Stimulated activated CD8-positive, alpha-beta memory T cell treated with anti-CD3 and anti-CD28 coated beads, Interleukin-15, amount 100 ng/mL, for 24 hours (primary cell): ENCODE results near the gene IQCF6.
"Not testable (repeated sequence)": the region's sequence is repeated elsewhere in the genome, so short reads cannot be mapped to it uniquely, and the experiment has no call there.

Experiments used
- DNase-seq: peaks from one replicate; pipeline ENCODE4 v3.0.0-alpha.2; 2020; ENCODE audit warnings: low read depth

Gene IQCF6

DNA sequence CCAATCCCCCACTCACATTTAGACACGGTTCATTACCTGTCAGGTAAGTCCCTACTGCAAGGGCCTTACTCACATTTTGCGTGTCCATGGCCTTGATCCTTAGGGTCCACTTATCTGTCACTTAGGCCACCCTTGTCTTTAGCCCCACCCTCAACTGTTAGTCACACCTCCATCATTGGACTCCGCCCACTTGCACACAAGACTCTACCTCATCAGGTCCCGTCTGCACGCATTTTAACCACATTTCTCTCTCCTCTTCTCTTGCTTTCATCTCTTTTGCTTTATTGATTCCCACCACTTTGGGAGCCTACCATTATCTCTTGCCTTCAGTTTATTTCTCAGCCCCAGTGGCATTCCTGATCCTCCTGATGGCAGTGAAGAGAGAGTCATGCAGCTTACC, at the start of gene IQCF6:
IQCF6 (minus strand) TSS at position 101 of the 400 bp plus-strand sequence; CDS start at position 88, 13 bp downstream.
- DNase-seq = no peak

DNA sequence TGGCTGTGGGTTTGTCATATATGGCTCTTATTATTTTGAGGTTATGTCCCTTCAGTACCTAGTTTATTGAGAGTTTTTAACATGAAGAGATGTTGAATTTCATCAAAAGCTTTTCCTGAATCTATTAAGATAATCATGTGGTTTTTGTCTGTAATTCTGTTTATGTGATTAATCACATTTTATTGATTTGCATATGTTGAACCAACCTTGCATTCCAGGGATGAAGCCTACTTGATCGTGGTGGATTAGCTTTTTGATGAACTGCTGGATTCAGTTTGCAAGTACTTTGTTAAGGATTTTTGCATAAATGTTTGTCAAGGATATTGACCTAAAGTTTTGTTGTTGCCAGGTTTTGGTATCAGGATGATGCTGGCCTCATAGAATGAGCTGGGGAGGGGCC, 49.3 kb upstream of the IQCF6 start:
- no peak for DNase-seq

DNA sequence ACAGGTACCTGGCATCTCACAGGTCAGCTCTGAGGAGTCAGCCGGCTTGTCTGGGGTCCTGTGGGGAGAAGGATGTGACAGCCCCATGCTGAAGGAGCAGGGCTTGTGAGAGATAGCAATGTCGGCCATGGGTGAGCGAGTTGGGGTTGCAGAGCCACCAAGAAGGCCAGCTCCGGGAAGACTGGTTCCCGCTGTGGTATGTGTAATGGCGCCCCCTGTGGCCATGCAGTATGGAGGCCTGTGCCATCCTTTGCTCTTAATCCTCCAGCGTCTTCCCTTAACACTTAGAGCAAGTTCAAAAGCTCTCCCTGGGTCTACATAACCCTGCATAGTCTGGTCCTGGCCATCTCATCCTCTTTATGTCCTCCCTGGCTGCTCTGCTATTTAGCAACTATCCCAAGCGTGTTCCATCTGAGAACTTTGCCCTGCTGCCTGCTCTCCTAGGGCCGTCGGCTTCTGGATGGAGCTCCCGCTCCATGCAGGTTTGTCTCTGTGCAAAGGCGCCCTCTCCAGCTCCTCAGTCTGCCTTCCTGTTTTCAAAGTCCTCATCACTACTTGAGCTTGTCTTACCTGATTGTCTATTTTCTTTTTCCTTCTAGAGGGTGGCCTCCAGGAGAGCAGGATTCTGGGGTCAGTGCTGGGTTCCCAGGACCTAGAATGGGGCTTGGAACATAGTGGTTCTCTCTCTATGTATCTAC, 40.8 kb upstream of the IQCF6 start:
- no peak for DNase-seq

DNA sequence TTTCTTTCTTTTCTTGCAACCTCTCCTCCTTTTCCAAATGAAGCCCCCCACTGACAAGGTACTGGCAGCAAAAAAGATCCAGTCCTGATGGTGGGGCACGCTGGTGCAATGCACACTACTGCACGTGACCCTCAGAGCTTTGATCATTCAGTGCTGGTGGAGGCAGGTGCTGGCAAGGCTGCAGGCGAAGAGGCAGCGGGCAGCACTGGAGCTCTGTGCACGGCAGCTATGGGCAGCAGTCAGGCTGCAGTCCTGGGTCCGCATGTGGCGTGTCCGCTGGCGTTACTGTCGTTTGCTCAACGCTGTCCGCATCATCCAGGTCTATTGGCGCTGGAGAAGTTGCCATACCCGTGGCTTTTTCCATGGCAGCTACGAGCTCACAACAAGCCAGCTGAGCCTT, 40.1 kb upstream of the IQCF6 start:
- DNase-seq = no peak

DNA sequence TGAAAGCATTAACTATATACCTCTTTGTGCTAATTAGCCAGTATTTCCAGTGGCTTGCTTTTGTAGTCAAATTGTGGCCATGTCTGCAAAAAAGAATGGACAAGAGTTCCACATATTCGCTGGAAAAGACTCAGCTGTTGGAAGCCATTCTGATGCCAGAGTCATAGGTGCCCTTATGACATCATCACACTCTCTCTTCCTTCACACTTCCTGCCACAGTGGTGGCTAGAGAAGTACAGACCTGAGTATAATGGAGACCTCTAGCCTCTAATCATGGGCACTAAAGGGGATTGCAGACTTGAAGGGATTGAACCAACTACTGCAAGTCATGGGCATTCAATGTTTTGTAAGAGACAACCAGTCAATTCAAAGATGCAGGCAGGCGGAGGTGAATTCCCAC, 38.3 kb upstream of the IQCF6 start:
- DNase-seq = no peak

DNA sequence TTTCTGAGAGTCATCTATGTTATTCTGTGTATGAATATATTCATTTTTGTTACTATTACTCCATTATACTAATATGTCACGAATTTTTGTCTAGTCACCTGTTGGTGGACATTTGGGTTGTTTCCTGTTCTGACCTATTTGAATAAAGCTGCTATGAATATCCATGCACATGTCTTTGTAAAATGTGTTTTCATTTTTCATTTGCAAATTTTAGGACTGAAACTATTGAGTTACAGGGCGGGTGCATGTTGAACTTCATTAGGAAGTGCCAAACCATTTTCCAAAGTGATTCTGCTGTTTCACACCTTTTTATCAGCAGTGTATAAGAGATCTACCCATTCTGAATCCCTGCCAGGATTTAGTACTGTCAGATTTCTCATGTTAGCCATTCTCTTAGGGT, 37.7 kb upstream of the IQCF6 start:
- DNase-seq = no peak

DNA sequence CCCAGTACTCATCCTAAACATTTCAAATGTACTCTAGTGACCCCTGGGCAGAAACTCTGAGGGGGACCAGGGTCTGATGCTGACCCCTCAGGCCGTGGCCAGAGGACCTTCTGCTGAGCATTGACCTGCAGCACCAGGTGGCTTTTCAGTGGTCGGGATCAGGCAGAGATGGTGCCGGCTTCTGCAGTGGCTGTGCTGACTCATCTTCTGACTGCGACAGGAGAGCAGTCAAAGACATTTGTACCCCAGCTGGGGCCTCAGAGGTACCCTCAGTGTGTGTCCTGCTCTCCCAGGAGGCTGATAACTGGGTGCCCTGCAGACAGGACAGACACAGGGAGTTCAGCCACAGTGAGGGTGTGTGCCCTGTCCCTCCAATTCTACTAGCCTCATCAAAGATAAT, 36.6 kb upstream of the IQCF6 start:
- DNase-seq = no peak

DNA sequence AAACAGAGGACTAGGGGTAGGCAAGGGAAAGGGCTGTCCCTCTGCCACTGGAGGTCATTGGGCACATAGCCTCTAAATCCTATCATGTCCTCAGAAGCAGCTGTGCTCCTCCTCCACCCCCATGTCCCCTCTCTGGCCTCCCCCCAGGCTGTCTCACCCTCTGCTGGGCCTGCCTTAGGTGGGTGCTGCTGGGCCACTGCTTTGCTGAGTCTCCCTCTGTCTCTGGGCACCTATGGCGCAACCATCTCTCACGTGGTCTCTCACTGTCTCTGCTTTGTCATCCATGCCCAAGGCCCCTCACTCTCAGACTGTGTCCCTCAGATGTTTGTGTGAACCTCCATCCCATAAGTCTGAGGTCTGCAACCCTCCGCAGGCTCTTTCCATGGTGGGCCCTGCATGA, 35.0 kb upstream of the IQCF6 start:
- no peak for DNase-seq

DNA sequence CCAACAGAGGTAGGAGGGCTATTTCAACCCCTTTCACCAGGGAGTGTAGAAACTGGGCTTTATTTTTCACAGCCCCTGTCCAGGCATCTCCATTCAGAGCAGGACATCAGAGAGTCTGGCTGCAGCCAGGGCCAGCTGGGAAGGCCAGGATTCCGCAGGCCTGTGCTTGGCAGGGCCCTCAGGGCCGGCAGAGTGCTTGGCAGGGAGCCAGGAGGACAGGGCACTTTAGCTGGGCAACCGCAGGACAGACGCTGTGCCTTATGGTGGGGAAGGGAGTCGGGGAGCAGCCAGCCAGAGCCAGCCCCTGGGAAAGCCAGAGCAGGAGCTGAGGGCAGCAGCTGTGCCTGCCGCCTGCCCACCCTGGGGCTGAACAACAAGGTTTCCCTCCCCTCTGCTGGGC, 34.5 kb upstream of the IQCF6 start:
- DNase-seq = no peak

DNA sequence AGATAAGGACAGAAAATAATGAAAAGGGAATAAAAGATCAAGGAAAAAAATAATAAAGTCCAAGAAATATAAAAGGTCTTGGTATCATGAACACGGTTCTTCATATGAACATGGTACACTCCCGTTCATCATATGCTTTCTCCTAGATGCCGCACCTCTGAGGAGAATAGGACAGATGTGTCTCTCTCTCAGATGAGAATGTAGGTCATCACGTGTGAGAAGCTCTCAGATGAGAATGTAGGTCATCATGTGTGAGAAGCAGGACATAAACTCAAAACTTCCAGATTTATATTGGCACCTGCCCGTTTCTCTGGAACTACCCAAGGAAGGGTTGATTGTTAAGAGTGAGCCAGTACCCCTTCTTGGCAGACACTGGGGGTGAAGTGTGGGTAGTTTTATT, 29.9 kb upstream of the IQCF6 start:
- DNase-seq = no peak

DNA sequence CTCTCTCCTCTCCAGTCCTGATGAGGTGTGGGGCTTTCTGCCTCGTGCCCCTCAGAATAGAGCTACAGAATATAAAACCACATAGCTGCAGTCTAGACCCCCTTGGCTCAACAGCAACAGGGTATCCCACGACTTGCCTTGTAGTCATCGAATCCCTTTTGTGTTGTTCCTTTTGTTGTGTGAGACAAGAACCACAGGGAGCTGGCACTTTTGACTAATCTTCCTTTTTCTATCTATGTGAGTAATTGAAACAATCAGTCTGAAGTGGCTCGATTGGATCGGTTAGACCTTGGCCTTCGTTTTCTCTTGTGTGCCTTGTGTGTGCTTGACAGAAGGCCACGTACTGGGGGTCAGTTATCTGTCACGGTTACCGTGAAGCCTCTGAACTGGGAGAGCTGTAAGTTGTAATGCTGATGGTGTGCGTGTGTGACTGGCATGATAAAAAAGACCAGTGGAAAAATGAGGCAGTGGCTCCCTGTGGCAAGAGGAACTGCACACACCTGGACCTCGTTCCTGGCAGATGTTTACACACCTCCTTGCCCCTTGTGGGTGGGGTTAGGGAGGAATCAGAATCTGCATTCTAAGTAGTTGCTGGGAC, 23.2 kb upstream of the IQCF6 start:
- DNase-seq = no peak

DNA sequence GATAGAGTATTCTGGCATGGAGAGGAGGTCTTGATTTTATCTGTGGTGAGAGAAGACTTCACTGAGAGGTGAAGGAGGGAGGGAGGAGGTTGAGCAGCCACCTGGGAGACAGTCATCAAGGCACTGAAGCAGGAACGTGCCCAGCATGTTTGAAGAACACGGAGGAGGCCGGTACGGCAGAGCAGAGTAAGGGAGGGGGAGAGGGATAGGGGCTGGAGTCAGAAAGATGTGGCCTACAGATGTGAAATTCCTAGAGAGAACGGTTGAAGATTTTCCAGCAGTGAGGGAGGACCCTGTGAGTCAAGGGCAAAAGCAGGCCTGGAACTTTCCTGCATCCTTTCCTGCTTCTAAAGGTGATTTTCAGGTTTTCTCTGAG, 21.7 kb upstream of the IQCF6 start:
- no peak for DNase-seq

DNA sequence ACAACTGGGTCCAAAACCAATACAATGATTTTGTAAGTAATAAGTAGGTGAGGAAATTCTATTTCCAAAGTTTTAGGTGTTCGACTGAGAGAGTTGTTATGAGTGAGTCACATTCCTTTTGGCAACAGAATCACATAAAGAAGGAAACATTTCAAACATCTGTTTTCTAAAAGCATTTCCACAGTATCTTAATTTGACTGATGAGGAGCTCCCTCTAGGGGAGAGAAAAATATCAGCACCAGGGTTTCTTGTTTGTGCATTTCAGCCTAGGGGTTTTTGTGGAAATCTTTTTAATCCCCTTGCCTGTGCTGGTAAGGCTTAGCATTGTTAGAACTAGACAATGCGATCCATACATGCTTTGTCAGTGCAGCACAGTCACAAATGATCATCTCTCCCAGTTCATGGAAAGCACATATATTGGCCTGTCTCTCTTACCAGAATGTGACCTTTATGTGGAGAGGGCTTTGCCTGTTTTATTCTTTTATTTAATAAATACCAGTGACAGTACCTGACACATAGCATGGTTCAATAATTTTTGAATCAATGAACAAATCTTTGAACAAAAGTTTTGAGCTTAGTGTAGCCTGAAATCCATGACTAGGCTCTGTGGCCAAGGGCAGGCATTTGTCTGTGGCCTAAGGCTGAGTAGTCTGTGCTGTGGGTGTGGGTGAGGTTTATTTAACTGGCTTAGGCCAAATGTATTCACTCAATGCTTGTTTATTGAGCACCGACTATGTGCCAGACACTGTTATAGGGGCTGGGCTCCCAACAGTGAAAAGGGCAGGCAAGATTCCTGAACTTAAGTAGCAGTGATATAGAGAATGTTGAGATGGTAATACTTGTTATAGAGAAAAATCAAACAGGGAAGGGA, 21.1 kb upstream of the IQCF6 start:
- DNase-seq = no peak

DNA sequence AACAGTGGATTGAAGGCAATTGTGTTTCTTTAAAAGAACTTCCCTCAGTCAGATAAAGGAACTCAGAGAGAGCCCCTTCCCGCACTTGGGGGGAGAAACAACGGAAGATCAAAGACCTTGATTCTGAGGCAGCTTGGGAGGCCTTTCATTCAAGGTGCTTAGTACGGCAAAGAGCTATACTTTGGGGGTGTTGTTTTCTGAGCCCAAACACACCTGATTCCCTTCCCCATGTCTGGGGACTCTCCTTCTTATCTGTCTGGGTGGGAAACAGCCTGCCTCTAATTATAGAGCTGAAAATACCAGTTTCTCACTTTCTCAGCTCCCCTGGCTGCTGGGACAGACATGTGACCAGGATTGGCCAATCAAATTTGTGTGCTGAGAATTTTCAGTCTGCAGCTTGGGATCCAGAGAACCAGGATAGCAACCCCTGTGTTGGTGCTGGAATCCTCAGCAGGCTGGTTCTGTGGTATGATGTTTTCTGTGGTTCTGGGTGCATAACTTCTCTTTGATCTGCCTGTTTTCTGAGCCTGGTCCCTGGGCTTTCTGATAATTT, 19.4 kb upstream of the IQCF6 start:
- no peak for DNase-seq

DNA sequence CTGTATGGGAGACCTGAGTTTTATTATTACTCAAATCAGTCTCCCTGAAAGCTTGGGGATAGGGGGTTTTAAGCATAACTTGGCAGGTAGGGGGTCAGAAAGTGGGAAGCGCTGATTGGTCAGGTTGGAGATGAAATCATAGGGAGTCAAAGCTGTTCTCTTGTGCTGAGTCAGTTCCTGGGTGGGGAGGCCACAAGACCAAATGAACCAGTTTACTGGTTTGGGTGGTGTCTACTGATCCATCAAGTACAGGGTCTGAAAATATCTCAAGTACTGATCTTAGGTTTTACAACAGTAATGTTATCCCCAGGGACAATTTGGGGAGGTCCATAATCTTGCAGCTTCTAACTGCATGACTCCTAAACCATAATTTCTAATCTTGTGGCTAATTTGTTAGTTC, 17.8 kb upstream of the IQCF6 start:
- DNase-seq = no peak

DNA sequence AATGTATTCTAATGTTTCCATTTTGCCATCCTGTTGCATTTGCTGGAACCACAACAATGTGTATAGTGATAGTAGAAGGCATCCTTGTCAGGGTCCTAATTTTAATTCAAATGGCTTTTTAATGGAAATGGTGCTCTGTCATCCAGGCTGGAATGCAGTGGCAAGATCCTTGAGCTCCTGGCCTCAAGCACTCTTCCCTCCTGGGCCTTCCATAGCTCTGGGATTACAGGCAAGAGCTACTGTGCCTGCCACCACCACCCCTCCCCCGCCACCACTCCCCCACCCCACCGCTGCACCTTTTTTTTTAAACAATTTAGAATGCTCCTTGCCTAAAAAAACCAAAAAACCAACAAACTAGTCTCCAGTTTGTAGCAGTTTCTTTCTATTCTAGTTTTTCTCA, 15.2 kb upstream of the IQCF6 start:
- DNase-seq = no peak

DNA sequence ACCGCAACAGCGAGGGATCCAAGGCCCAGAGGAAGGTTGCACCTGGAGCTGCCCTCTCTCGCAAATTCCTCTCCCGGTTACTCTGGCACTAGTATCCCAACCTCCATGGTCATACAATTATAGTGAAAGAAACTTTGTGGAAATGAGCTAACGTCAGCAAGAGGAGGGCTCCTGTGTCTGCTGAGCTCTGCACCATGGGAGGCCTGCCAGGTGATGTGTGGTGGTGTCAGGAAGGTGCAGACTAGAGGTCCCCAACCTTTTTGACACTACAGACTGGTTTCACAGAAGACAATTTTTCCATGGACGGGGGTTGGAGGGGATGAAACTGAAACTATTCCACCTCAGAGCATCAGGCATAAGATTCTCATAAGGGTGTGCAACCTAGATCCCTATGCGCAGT, 13.2 kb upstream of the IQCF6 start:
- no peak for DNase-seq

DNA sequence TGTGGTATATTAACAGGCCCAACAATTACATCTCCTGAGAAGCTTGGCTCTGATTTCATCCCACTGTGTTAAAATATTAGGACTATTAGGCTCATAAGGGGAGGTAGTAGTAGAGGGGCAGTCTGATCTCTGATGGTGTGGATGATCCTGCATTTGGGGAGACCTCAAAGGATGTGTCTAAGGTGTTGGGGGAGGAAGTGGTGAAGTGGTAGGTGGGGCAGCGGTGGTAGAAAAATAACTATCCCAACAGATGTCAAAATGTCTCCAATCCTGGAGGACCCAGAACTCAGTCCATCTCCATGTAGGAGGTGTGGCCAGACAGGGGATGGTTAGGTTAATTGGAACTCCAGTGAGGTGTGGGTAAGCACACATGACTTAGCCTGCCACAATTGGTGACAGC, 10.4 kb upstream of the IQCF6 start:
- no peak for DNase-seq

DNA sequence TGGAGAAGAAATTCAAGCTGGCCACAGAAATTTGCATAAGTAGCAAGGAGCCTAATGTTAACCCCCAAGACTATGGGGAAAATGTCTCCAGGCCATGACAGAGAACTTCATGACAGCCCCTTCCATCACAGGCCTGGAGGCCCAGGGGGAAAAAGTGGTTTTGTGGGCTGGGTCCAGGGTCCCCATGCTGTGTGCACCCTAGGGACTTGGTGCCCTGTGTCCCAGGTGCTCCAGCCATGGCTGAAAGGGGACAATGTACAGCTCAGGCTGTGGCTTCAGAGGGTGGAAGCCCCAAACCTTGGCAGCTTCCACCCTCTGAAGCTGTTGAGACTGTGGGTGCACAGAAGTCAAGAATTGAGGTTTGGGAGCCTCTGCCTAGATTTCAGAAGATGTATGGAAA, 8.5 kb upstream of the IQCF6 start:
- DNase-seq = not testable (repeated sequence)

DNA sequence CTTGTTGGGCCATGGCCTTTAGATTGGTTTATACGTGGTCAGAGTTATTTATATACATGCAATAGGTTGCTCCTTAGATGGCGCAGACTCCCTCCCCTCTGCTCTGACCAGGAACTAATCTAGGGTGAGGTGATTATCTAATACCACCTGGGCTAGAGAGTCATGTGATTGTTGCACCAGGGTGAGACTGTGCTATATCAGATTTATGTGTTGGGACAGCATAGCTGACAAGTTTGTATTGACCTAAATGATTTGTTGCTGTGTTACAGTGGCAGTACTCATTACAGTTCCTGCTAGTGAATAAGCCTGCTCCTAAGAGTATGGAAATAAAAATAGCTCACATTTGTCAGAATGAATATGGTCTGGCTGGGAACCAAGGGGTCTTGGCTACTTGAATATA, 7.2 kb upstream of the IQCF6 start:
- DNase-seq = no peak

DNA sequence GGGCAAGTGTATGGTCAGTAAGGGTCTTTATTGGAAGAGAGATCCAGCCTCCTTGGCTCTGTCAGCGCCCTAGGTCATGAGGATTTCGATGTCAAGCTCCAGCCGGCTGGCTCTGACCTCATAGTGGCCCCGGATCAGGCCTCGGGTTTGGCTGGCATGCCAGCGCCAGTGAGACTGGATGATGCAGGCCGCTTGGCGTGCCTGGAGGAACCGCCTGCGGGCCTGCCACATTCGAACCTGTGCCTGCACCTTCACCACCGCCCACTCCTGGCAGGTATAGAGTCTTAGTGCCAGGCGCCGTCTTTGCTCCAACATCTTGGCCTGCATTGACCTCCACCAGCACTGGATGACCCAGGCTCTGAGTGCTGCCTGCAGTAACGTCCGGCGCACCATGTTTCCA, 483 bp downstream of the IQCF6 start:
- no peak for DNase-seq

DNA sequence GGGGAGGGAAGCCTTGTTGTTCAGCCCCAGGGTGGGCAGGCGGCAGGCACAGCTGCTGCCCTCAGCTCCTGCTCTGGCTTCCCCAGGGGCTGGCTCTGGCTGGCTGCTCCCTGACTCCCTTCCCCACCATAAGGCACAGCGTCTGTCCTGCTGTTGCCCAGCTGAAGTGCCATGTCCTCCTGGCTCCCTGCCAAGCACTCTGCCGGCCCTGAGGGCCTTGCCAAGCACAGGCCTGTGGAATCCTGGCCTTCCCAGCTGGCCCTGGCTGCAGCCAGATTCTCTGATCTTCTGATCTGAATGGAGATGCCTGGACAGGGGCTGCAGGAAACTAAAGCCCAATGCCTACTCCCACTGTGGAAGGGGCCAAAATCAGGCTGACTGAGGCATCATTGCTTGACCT, 1.1 kb downstream of the IQCF6 start:
- DNase-seq = no peak

DNA sequence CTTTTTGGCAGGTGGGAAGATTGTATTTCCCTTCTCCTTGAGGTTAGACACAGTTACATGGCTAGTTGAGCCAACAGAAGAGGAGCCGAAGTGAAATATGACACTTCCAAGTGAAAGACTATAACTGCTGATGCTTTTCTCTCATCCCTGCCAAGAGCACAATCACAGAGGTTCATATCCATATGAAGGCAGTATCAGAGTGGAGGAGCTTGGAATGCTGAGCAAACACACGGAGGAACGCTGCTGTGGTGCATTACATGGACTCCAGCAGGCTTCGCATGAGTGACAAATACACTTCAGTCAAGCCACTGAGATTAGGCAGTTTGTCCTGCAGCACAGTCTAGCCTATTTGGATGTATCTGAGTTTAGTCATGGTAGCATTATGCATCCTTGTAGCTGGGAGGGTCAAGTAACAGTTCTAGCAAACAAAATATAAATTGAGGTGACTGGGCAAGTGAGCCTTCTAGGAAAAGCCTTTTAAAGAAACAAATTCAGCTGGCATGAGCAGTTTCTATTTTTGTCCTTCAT, 5.4 kb downstream of the IQCF6 start:
- DNase-seq = no peak
